Hepatocyte (in vitro differentiated cells): ENCODE results near the gene GCSH.

Source experiments
- CTCF ChIP-seq: fragments of 200-600 bp; sonication (generic); IDR thresholded peaks from 2 replicates; pipeline ENCODE4 v1.5.1; 2016; ENCODE audit warnings: antibody characterized with exemption, mild to moderate bottlenecking; ENCODE audit not compliant: poor library complexity
- EZH2 ChIP-seq: fragments of 200-600 bp; sonication (generic); IDR thresholded peaks from 2 replicates; pipeline ENCODE4 v1.6.1; 2016; ENCODE audit warnings: antibody characterized with exemption, mild to moderate bottlenecking, borderline replicate concordance

GRCh38 chr16:81067166-81067565, 29.0 kb downstream of the GCSH start:
- TF ChIP-seq CTCF (no peak), EZH2 (no peak)
